Measurements from ENCODE around the gene MTUS2.
"Not testable (repeated sequence)": the region's sequence is repeated elsewhere in the genome, so short reads cannot be mapped to it uniquely, and the experiment has no call there.

MTUS2 gene

DNA sequence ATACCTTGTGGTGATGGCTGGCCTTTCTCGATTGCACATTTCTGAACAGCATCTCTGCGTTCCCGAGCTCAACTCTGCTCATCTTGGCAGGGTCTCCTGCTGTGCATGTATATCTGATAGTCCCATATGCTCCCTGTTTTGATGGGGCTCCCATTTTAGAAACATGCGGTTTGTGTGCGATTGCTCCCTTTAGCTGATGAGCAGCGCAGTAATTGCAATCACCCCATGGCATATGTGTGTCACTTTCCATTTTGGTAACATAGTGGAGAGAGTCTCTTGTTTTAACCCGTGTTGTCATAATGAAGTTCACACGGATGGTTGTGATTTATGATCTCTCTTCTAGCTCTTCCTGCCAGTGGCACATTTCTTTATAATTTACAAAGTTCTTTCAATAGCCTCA is 144.7 kb downstream of the MTUS2 start:
- DNase-seq, result no peak

DNA sequence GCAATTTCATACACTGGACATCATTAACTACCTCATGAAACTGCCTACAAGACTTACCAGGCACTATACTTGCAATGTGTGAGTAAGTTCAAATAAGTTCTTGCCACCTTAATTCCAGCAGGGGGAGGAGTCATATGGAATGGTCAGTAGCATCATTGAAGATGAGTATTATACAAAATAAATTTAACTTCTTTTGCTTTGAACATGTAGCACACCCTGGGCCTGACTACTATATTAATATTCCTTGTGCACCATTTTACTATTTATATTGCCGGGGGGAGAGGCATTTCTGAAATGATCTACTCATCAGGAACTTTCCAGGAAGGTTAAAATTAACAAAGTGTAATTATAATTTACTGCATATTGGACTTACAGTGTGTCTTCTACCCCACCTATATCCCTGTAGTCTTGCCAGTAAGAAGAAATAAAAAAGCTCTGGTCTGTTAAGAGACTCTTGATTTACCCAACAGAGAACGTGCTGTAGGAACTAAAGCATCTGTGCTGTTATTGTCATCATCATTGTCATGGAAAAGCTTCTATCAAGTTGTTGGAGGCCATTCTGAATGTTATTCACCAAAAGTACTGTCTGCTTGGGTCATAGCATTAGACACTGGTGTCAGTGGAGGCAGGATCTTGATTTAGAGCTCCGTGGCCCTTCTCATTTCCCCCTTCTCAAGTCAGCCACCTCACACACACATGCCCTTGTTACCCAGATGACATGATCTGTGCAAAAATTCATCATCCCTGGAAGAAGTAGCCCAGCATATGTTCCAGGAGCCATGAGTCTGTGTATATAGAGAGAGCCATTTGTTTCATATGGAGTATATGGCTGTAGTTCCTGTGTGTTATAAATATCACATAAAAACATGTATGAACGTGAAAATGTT is 147.1 kb downstream of the MTUS2 start:
- DNase-seq, result no peak

DNA sequence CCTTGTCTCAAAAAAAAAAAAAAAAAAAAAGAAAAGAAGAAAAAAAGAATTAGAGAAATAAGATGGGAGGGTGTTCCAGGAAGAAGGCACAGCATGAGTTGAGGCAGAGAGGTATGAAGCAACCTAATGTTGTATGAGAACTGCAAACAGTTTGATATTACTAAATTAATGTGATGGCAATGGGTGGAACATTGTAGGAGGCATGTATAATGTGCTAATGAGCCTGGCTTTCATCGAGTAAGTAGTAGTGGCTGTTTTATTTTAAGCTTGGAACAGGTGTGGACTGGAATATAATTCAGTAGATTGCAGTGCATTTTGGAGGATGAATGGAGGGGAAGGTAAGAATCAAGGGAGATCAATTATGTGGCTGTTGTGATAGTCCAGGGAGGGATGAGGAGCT is 156.1 kb downstream of the MTUS2 start:
- DNase-seq, result no peak

DNA sequence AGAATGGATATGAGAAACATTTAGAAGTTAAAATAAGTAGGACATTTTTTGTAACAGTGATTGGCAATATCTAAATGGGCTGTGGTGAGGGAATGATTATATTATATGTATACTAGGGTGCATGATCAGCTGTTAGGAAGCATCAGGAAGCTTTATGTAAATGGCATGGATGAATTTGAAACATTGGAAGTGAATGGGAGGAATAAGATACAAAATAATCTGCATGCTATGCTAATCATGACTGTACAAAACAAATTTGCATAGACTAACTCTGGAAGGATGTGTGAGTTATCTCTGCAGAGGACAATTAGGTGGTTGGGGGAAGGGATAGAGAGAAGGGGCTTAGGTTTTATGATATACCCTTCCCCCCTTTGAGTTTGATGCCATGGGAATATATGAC is 156.5 kb downstream of the MTUS2 start:
- DNase-seq, result no peak

DNA sequence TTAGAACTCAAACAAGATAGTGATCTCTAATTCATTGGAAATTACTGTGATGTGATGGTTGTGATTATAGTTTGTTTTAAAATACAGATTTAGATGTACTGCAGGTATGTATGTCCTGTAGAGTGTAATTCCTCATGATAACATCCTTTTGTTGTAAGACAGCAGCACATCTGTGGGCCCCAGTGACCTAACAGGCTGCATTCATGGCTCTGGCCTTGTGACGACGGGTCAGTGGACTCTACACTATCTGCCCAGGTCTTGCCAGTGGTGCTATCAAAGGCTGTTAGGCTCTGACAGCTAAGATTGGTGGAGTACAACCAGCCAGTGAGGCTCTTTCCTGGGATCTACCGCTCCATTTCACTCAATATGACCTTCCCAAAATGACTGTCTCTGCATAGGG is 158.4 kb downstream of the MTUS2 start:
- no peak for DNase-seq

DNA sequence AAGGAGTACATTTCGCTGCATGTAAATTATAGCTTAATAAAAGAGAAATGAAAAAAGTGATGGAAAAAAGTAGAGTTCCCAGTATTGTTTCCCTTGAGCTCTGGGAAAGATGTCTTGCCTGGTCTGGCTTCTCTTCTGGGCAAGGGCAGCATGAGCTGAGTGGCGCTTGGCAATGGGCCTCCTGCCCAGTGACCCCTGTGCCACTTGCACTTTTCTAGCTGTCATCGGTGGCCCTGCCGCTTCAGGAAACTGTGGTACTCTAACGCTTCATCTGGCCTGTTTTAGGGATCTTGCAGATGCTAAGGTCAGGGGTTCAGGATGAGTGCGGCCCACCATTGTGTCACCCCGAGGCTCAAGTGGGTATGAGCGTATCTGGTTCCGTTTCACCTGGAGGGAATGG is 161.4 kb downstream of the MTUS2 start:
- no peak for DNase-seq

DNA sequence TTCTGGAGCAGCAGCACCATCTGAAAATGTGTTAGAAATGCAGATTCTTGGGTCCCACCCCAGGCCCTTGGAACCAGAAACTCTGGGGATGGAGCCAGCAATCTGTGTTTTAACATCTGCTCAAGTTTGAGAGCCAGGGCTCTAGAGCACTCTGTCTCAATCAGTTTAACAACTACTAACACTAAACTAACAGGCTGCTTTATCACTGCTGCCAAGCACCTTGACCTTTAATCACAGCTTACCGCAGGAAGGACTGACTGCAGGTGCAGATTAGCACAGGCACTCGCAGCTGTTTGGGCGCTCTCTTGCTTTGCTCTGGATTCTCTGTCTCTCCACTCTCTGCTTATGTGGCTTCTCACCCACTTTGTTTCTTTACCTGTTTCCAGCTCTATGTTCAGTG is 163.5 kb downstream of the MTUS2 start:
- DNase-seq, result no peak

DNA sequence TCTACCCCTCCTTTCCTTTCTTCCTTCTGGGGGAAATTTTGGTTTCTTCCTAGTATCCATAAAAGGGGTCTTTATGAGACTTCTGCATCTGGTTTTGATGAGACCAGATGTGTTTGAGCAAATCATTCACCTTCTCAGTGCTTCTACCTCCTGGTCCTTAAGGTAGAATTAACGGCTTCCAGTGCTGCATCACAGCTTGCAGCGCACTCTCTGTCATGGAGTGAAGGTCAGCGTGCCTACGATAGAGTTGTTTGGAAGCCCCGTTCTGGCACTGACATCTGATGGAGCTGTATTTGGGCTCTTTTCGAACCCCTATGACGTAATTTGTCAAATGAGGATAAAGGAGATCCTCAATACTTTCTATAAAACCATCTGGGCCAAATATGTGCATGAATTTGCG is 164.2 kb downstream of the MTUS2 start:
- DNase-seq, result no peak

DNA sequence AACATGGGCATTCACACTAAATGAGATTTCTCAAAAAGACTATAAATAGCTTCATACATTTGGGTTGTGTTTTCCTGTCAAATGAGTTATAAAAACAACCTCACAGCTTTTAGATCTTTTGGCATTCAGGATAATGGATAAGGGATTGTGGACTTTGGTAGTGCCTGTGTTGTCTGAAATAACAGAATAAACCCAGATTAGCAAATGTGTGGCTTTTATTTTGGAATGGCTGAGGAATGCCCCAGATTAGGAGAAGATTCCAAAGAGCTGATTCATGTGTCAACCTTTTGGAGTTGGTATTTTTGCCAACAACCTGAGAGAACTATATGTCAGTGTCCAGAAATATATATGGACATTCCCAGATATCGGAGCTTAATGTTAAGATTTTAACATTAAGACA is 164.7 kb downstream of the MTUS2 start:
- DNase-seq, result no peak

DNA sequence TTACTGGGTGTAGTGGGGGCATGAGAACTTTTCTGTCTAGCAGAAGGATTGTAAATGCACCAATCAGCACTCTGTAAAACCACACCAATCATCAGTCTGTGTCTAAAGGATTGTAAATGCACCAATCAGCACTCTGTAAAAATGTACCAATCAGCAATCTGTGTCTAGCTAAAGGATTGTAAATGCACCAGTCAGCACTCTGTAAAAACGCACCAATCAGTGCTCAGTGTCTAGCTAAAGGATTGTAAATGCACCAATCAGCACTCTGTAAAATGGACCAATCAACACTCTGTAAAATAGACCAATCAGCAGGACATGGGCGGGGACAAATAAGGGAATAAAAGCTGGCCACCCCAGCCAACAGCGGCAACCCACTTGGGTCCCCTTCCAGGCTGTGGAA is 170.2 kb downstream of the MTUS2 start:
- DNase-seq, result not testable (repeated sequence)

DNA sequence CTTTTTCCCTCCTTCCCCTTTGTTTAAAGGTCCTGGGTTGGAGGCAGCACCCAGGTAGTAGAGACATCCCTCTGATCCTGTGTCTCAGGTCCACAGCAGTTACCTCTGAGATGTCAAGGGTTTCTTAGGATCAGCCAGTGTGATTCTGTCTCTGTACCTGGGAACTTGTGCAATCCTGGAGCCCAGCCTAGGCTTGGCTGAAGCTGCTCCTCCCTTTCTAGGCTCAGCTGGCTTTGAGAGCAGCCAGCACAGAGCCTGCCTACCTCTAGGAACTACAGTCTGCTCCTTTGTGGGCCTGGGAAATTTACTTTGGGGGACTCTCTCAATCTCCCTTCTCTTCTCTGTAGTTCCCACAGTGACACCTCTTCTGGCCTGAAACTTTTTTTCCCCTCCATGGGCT is 171.6 kb downstream of the MTUS2 start:
- DNase-seq, result no peak

DNA sequence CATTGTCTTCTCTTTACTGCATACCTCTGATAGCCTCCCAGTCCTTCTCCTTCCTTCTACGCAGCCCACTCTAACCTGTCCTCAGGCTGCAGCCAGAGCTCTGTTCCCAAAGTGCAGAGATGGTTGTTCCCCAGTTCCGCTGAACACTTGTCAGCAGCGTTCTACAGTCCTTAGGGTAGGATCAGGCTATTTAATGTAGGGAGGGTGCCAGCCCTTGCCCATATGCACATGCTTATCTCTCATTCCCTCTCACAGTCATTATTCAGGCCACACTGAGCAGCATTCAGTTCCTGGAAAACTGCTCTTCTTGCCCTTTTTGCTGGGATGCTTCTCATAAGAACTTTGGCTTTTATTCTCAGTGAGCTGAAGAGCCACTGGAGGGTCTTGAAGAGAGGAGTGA is 180.7 kb downstream of the MTUS2 start:
- DNase-seq, result no peak

DNA sequence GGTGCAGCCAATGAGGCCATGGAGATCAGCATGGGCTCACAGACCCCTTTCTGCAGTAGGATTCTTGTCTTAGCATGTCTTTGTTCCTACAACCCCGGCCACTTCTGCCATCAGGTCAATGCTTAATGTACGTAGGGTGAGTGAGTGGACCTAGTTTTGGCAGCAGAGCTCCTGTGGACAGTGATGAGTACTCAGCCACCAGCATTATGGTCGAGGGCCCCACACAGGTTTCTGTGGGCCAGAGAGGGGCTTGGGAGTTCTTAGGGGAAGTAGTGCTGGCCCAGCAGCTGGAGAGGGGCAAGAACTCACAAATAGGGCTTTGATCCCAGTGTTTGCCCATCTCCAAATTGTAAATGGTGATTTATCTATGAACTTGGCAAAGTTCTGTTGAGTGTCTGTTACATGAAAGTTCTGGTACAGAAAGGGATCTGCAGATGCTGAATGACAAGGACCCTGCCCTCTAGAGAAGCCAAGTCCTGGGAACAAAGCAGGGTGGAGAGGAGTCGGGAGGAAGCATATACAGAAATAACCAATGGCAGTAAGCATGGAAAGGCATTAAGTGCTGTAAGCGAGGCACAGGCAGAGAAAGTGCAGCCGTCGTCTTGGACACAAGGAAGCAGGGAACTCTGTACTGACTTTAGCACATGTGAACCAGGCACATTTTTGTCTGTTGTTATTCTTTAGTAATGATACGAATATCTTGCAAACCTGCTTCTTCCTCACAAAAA is 185.1 kb downstream of the MTUS2 start:
- DNase-seq, result no peak

DNA sequence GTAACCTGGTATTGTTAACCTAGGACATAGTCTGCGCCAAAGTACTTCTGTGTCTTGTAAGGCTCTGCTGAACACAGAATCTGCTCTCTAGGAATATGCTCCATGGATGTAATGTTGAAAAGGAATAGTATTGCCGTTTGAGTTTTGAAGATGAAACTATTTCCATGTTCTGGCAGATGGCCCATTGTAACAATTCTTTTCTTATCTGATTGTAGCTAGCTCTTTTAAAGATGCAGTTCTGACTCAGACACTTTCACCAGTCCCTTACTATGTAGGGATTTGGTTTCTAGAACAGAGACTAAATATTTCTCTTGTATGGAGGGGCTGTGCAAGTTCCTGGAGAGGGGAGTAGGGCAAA is 185.6 kb downstream of the MTUS2 start:
- DNase-seq, result no peak

DNA sequence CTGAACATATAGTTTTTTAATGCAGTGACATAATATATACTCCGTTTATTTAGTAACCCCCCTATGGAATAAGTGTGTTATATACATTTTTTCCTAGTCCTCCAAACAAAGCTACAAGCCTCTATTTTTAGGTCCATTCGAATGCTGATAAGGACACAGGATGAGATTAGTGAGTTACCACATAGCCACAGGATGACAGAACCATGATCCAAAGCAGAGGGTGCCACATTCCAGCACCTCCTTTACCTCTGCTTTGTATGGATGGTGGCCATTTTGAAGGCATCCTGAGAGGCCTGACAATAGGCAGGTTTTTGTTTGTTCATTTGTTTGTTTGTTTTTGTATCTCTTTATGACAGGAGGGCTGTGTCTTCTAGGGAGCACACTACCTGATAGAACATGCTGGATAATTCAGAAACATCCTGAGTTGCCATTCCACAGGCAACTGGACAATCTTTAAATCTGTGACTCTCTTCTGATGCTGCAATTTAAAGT is 186.3 kb downstream of the MTUS2 start:
- no peak for DNase-seq

DNA sequence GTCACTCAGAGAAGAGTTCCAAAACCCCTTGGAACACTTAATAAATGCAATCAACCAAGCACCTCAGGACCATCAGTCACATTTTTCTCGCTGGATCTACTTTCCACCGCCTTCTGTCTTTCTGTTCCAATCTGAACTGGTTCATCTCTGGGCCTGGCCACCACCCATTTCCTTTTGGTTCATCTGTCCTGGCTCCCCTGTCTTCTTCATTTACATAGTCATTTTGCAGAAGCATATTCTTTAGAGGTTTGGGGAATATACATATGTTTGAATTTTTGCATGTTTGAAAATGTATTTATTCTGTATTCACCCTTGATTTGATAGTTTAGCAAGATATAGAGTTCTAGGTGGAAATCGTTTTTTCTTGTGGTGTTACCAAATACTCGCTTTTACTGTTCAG is 188.2 kb downstream of the MTUS2 start:
- DNase-seq, result no peak

DNA sequence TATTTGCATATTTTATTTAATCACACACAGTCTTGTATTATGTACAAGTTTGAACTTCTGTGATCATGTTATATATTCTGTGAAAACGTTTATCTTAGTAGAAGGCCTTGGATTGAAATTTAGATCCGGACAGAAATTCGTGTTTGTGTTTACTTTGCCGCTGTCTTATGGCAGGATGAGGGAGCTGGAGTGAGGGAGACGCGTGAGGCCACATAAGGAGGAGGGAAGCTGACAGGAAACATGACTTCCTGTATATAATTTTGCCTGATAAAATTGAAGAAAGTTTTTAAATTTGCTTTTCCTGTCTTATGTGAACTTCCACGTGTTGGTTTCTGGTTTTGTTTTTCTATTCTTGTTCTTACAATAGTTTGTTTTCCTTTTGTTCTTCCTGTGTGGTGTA is 200.2 kb downstream of the MTUS2 start:
- DNase-seq, result no peak

DNA sequence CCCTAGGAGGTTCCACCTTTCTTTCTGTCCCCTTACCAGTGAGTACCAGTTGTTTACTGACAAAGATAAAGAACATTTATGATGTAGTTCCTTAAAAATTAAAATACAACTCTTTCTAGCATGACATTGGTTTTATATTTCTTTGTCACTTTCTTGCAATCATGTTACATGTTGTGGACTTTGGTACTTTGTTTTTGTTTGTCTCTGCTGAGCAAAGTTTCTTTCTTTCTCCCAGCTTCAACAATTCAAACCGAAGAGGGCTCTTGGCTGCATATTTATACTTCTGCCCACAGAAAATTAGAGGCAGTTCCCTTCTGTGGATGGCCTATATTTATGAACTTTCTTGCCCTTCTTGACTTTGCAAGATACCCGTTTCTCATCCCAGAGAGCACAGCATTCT is 201.2 kb downstream of the MTUS2 start:
- no peak for DNase-seq

DNA sequence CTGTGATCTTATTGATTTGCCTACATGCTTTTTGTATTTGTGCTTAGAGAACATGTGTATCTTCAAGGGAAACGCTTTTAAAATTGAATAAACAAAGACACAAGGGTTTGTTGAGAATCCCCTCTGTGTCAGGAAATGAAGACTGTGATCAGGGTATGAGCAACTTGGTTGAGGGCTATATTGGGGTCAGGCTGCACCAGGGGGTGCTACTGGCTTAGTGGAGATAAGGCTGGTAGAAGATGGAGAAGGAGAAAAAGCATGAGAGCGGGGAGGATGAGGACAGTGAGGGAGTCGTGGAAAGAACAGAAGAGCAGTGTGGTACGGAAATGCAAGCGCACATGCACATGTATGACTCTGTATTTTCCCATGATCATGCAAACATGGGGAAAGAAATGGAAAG is 201.6 kb downstream of the MTUS2 start:
- no peak for DNase-seq

DNA sequence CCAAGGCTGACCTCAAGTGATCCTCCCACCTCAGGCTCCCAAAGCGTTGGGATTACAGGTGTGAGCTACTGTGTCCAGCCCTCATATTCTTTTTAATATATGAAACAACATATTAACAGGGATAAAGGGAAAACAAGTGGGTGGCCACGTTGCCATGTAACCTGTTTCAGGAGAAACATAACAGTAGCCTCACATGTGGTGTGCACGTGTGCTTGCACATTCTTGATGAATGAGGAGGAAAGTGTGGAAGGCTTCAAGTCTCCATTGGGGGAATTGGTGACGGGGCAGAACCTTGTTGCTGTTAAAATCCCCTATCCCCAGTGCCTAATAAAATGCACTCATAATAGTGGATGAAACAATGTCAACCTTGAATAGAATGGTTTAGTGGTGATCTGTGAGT is 202.3 kb downstream of the MTUS2 start:
- DNase-seq, result no peak

DNA sequence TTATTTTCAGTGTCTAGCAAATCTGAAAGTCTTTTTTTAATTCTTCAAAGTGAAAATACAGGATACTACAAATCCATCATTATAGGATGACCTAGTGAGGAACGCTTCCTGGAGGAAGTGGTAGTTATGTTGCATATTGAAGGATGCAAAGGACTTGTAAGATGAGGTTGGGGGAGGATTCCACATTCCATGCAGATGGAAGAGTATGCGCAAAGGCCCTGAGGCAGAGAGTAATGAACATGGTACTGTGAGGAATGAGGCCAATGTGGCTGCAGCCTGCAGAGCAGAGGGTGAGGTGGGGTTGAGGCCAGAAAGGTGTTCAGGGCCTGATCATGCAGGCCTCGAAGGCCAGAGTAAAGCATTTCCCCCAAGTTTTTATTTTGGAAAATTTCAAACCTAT is 202.8 kb downstream of the MTUS2 start:
- DNase-seq, result no peak

DNA sequence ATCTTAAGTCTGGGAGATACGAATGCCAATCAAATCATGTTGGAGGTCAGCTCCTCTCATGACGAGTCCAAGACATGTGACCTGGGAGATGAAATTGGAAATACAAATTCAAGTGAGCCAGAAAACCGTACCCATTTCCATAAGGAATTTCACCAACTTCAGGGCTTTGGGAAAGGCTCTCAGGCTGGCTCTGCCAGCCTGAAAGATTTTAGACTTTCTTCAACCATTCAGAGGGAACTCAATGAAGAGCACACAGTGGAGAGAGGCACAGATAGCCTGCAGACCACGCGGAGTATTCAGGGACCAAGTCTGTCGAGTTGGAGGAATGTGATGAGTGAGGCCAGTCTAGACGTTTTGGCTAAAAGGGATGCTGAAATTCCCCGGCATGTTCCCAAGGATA is 204.6 kb downstream of the MTUS2 start:
- no peak for DNase-seq

DNA sequence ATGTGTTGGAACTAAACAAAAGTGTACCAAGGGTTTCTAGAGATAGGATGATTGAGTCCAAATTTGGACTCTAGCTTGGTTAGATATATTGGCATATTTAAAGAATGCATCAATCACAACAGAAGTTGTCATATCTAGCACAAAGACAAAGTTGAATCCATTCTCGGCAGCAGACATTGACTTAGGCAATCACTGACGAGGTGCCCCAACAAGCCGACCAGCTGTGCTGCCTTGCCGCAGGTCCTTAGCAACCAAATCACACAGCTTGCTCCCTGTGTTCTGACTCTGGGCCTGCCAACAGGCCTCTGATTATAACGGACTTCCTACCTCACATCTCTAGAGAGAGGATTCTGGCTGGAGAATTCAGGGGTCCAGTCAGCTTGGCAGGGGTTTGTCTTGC is 208.7 kb downstream of the MTUS2 start:
- no peak for DNase-seq

DNA sequence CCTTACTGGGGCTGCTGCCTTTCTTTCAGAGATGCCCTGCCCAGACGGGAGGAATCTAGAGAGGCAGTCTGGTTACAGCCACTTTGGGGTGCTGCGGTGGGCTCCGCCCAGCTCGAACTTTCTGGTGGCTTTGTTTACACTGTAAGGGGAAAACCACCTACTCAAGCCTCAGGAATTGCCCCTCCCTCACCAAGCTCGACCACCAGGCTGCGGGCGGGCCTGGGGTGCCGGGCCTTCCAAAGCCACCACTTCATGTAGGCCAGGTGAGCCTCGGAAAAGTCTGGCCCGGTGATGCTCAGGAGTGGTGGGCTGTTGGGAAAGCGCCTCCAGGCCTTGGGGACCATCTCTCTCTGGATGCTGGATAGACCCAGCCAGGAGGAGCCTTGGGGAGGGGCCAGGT is 218.6 kb downstream of the MTUS2 start:
- no peak for DNase-seq

DNA sequence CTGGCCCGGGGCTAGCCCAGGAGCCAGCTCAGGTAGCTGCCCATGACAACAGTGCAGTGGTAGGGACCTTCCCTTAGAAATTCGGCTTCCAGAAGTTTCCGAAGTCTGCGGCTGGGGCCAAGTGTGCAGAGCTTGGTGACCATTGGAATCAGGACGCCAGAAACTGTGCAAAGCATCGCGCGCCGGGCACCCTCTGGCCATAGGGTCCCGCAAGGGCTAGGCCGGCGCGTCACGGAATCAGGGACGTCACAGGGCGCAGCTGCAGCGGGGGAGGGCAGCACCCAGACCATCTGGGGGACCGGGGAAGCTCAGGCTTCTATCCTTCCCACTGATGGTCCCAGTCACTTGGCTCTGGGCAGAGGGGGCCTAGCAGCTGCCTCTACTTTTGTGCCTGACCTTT is 219.1 kb downstream of the MTUS2 start:
- no peak for DNase-seq

Measured in NCI-H1048 (cell line).